Mucosa of gallbladder (tissue), 1 donor: ENCODE measurements around the gene TMCC1. TPM values are rescaled to one million over a fixed set of nuclear protein-coding genes. Genes with fewer than 3 reads are reported as not detected.
A peak's percentile ranks its signal among the peaks of the same experiment; 100 is the strongest.
"Not testable (repeated sequence)": the region's sequence is repeated elsewhere in the genome, so short reads cannot be mapped to it uniquely, and the experiment has no call there.

Experiments used
- DNase-seq: peaks from one replicate; pipeline ENCODE4 v3.0.0-alpha.2; 2020; ENCODE audit warnings: low spot score
- total RNA-seq: library from RNA; stranded (reverse); gene quantifications from one replicate; pipeline ENCODE4 v1.2.1, GENCODE V29; 2021
- donor health status: DM: no; HTN: no; CAD: no.

The TMCC1 gene
- total RNA-seq, result 52.9 TPM

GRCh38 chr3:129893581-129894070, at the start of gene TMCC1:
TMCC1 (minus strand) TSS chr3:129893711.
- peak; percentile 88 for DNase-seq

- no peak for DNase-seq
These were observed 49.5 kb upstream of the TMCC1 start for GRCh38 chr3:129943020-129943419.

GRCh38 chr3:129942296-129942695, 48.8 kb upstream of the TMCC1 start:
- DNase-seq, result peak; percentile 58

- DNase-seq, result no peak
These were observed 46.6 kb upstream of the TMCC1 start for GRCh38 chr3:129940086-129940485.

- DNase-seq, result no peak
These were observed 44.8 kb upstream of the TMCC1 start for GRCh38 chr3:129938140-129938930.

GRCh38 chr3:129937717-129938116, 44.2 kb upstream of the TMCC1 start:
- DNase-seq, result no peak

GRCh38 chr3:129936757-129937156, 43.2 kb upstream of the TMCC1 start:
- DNase-seq, result peak; percentile 41

- DNase-seq, result peak; percentile 27
These were observed 41.0 kb upstream of the TMCC1 start for GRCh38 chr3:129934234-129935123.

- DNase-seq, result no peak
These were observed 40.0 kb upstream of the TMCC1 start for GRCh38 chr3:129933471-129933870.

GRCh38 chr3:129929383-129929782, 35.9 kb upstream of the TMCC1 start:
- DNase-seq, result no peak

GRCh38 chr3:129927072-129927471, 33.6 kb upstream of the TMCC1 start:
- DNase-seq, result no peak

- DNase-seq, result no peak
These were observed 26.3 kb upstream of the TMCC1 start for GRCh38 chr3:129919806-129920205.

- DNase-seq, result no peak
These were observed 25.8 kb upstream of the TMCC1 start for GRCh38 chr3:129919357-129919756.

GRCh38 chr3:129918461-129918860, 24.9 kb upstream of the TMCC1 start:
- DNase-seq, result no peak

- DNase-seq, result no peak
These were observed 24.0 kb upstream of the TMCC1 start for GRCh38 chr3:129917423-129918007.

GRCh38 chr3:129913618-129914017, 20.1 kb upstream of the TMCC1 start:
- DNase-seq, result no peak

- DNase-seq, result peak; percentile 24
These were observed 17.9 kb upstream of the TMCC1 start for GRCh38 chr3:129911261-129911861.

- not testable (repeated sequence) for DNase-seq
These were observed 15.7 kb upstream of the TMCC1 start for GRCh38 chr3:129909235-129909634.

GRCh38 chr3:129908417-129908816, 14.9 kb upstream of the TMCC1 start:
- DNase-seq, result peak; percentile 57

GRCh38 chr3:129901272-129901671, 7.8 kb upstream of the TMCC1 start:
- not testable (repeated sequence) for DNase-seq

- no peak for DNase-seq
These were observed 3.5 kb upstream of the TMCC1 start for GRCh38 chr3:129897026-129897425.
